Upper lobe of left lung (tissue), 6 donors: ENCODE results near the gene BRD1. TPM values are rescaled to one million over a fixed set of nuclear protein-coding genes. Genes with fewer than 3 reads are reported as not detected.

Experiments used
- ATAC-seq, 2 donors: fragments of 200-7000 bp; cut with Tn5 transposase; one replicate each; pipeline ENCODE4 v1.9.1; 2022; ENCODE audit warnings: mild to moderate bottlenecking in 2 of 2, moderate library complexity in 2 of 2; ENCODE audit not compliant: low FRiP score in 2 of 2
- DNase-seq, 2 donors: peaks; one replicate each; pipeline ENCODE4 v3.0.0-alpha.2; 2019 to 2020
- H3K27ac ChIP-seq, 4 donors: fragments of 200-600 bp; sonication (generic); one replicate each; pipeline ENCODE4 v1.5.1; 2016 to 2019
- H3K27me3 ChIP-seq, 4 donors: fragments of 200-600 bp; sonication (generic); one replicate each; pipeline ENCODE4 v1.5.1; 2017 to 2019
- H3K36me3 ChIP-seq, 4 donors: fragments of 200-600 bp; sonication (generic); one replicate each; pipeline ENCODE4 v1.5.1; 2016 to 2019
- H3K4me1 ChIP-seq, 4 donors: fragments of 200-600 bp; sonication (generic); one replicate each; pipeline ENCODE4 v1.5.1; 2018 to 2019
- H3K4me3 ChIP-seq, 4 donors: fragments of 200-600 bp; sonication (generic); one replicate each; pipeline ENCODE4 v1.5.1; 2017 to 2019; ENCODE audit warnings: mild to moderate bottlenecking in 2 of 4, moderate library complexity in 1 of 4
- H3K9me3 ChIP-seq, 4 donors: fragments of 200-600 bp; sonication (generic); one replicate each; pipeline ENCODE4 v1.5.1; 2018 to 2019
- EP300 ChIP-seq, 4 donors: sonication (generic); formaldehyde crosslinking; IDR thresholded peaks; one replicate each; pipeline ENCODE4 v1.5.1; 2017; ENCODE audit warnings: antibody characterized with exemption in 4 of 4, control low read depth in 2 of 4
- POLR2A ChIP-seq, 4 donors: fragments of 450-650 bp; IDR thresholded peaks; one replicate each; pipeline ENCODE4 v1.5.1; 2016 to 2017; ENCODE audit warnings: antibody characterized with exemption in 4 of 4, mild to moderate bottlenecking in 2 of 4
- POLR2AphosphoS5 ChIP-seq, 2 donors: sonication (generic); formaldehyde crosslinking; IDR thresholded peaks; one replicate each; pipeline ENCODE4 v1.5.1; 2017; ENCODE audit warnings: antibody characterized with exemption in 2 of 2
- whole genome bisulfite sequencing, 2 donors: methylation state at CpG; one replicate each; pipeline ENCODE4 v1.1.5; 2017 to 2018; 5-methylcytosine and 5-hydroxymethylcytosine counted together
- total RNA-seq, 6 donors: library from RNA; depleted of rRNA in 4 of 6; stranded (reverse); fragments of >200 nt in 4 of 6; gene quantifications; one replicate each; pipeline versions ENCODE4 v1.1.0 to v1.2.1, GENCODE V29; 2016 to 2021
- TF ChIP-seq, protein P1 (sequence below), 6 experiments: fragments of 450-650 bp in 4 of 6; fragments of 200-600 bp in 2 of 6; sonication (generic) in 2 of 6; IDR thresholded peaks; one replicate each; pipeline ENCODE4 v1.5.1; 2016 to 2019; ENCODE audit warnings: antibody characterized with exemption in 6 of 6
- donor health status: DM: no; HTN: no; CAD: no; lungs with moderate emphysema.
- donor health status: DM: no; HTN: yes; CAD: no; lungs with severe emphysema.

The BRD1 gene
- total RNA-seq, 6 donors from 2014 or later: 38.9 to 141 (median 43.0) TPM

DNA sequence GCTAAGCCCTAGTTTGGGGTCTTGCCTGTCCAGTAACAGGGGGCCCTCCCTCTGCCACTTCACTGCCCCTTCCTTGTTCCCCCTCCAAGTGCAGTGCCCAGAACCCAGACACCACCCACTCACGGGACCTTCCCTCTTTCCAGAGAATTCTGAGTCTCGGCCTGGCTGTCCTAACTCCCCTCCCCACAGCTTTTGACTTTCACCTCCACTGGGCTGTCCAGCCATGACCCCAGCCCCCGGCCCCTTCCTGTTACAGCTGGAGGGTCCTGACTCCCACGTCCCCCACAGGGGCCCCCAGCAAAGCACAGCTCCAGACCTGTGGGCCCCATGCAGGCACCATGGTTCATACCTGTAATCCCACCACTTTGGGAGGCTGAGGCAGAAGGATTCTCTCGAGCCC is 71.5 kb downstream of the BRD1 start:
- DNase-seq (peak in 1 of 2 donors; percentile 7), ATAC-seq (no peak)
- H3K9me3 ChIP-seq: no peaks in the 10 kb centered on the region
- TF ChIP-seq, protein P1, sequence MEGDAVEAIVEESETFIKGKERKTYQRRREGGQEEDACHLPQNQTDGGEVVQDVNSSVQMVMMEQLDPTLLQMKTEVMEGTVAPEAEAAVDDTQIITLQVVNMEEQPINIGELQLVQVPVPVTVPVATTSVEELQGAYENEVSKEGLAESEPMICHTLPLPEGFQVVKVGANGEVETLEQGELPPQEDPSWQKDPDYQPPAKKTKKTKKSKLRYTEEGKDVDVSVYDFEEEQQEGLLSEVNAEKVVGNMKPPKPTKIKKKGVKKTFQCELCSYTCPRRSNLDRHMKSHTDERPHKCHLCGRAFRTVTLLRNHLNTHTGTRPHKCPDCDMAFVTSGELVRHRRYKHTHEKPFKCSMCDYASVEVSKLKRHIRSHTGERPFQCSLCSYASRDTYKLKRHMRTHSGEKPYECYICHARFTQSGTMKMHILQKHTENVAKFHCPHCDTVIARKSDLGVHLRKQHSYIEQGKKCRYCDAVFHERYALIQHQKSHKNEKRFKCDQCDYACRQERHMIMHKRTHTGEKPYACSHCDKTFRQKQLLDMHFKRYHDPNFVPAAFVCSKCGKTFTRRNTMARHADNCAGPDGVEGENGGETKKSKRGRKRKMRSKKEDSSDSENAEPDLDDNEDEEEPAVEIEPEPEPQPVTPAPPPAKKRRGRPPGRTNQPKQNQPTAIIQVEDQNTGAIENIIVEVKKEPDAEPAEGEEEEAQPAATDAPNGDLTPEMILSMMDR (IDR thresholded peaks at IDR 0.05): no peak
- TF ChIP-seq POLR2AphosphoS5 (IDR thresholded peaks at IDR 0.05): no peak
- no peaks in the 10 kb centered on the region for H3K36me3 ChIP-seq
- H3K27ac ChIP-seq: no peak overlapping the region
- H3K4me1 ChIP-seq: peaks cover 0 to 3% (median 0%) of the 10 kb centered on the region in 4 donors
- H3K4me3 ChIP-seq: no peak overlapping the region
- no peaks in the 10 kb centered on the region for H3K27me3 ChIP-seq
- WGBS, 2 donors: 73 to 81% methylated on average over 5 of the region's 5 CpGs

DNA sequence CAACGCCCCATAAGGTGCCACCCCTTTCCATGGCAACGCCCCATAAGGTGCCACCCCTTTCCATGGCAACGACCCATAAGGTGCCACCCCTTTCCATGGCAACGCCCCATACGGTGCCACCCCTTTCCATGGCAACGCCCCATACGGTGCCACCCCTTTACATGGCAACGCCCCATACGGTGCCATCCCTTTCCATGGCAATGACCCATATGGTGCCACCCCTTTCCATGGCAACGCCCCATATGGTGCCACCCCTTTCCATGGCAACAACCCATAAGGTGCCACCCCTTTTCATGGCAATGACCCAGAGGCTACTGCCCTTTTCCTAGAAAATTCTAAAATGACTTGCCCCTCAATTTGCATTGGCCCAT is 72.1 kb downstream of the BRD1 start:
- Histone ChIP-seq H3K36me3 (no peaks in the 10 kb centered on the region), H3K4me1 (no peaks in the 10 kb centered on the region), H3K9me3 (no peaks in the 10 kb centered on the region), H3K4me3 (no peak overlapping the region), H3K27me3 (no peaks in the 10 kb centered on the region), H3K27ac (no peak overlapping the region)
- TF ChIP-seq POLR2AphosphoS5 (IDR thresholded peaks at IDR 0.05) (no peak), POLR2A (IDR thresholded peaks at IDR 0.05) (no peak), EP300 (IDR thresholded peaks at IDR 0.05) (no peak)
- TF ChIP-seq, protein P1 (IDR thresholded peaks at IDR 0.05): no peak
- no peak for ATAC-seq
- no peak for DNase-seq
- 82 to 88% methylated on average over 10 of the region's 10 CpGs for WGBS, 2 donors

DNA sequence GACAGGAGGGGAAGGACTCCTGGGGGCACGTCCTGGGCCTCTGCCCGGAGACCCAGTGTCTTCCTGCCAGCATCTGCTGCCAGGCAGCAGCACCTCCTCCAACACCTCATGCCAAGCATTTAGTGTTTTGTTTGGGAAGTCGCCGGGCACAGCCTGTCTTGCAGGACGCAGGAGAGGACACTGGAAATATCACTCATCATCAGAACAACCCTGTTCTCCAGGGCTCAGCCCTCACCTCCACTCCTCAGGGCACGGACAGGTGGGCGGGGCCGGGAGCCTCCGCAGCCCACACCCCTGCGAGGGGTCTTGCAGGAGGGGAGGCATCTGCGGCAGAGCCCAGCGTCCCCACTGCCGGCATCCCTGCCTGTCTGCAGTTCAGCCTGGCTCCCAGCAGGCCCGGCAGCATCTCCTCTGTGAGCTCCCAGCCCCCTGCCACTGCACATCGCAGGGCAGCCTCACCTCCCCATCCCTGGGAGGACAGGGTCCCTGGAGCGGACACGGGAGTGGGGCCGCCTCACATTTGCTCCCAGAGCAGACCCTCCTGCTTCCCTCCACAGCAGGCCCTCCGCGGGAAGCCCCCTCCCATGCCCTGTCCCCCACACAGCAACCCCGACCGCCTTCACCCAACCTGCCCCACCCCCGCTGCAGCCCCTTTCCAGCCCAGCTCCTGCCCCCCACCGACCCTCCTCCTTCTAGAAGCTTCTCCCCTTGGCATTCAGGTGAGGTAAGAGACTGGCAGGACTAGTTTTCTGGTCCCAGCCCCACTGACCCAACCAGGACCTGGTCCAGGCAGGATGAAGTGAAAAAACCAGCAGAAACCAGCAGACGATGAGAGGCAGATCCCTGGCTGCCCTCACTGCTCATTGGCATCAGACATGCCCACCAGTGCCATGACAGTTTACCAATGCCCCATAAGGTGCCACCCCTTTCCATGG is 72.7 kb downstream of the BRD1 start:
- ATAC-seq (no peak), DNase-seq (peak; percentile 16 to 79)
- Histone ChIP-seq H3K4me3 (no peak overlapping the region), H3K27me3 (no peaks in the 10 kb centered on the region), H3K27ac (no peak overlapping the region), H3K36me3 (no peaks in the 10 kb centered on the region), H3K9me3 (no peaks in the 10 kb centered on the region), H3K4me1 (no peaks in the 10 kb centered on the region)
- WGBS, 2 donors: 47 to 70% methylated on average over 19 to 23 of the region's 25 CpGs
- TF ChIP-seq POLR2AphosphoS5 (IDR thresholded peaks at IDR 0.05) (no peak), POLR2A (IDR thresholded peaks at IDR 0.05) (no peak), EP300 (IDR thresholded peaks at IDR 0.05) (no peak)
- TF ChIP-seq, protein P1 (IDR thresholded peaks at IDR 0.05): no peak

DNA sequence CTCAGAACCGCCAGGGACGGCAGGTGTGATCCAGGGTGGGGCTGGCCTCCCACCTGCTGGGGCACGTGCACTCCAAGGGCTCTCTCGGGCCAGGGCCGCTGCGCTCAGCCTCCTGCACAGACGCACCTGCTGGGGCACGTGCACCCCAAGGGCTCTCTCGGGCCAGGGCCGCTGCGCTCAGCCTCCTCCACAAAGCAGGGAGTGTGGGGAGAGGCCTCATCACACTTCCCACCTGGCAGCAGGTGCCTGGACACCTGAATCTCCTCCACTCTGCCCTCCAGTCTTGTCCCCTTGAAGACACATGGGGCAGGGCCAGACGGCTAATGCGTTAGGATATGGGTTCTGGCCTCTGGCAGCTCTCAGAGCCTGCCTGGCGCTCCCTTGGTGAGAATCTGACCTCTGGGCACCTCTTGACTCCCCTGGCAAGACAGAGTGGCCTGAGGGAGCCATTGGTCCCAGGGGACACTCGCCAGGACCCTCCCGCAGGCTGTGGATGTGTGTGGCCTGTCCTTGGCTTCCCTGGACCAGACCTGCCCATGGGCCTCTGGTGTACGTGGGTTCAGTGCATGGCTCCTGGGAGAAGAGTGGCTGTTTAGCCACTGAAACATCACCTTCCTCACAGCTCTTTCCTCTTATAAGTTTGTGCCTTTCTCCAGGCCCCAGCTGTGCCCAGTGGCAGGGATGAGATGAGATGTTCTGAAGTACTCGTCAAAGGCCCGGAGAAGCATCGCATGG is 73.5 kb downstream of the BRD1 start:
- ATAC-seq: no peak
- H3K36me3 ChIP-seq: no peaks in the 10 kb centered on the region
- peak; percentile 6 to 77 for DNase-seq
- H3K9me3 ChIP-seq: no peaks in the 10 kb centered on the region
- WGBS, 2 donors: 74 to 84% methylated on average over 5 to 19 of the region's 20 CpGs
- TF ChIP-seq EP300 (IDR thresholded peaks at IDR 0.05) (no peak), POLR2A (IDR thresholded peaks at IDR 0.05) (no peak), POLR2AphosphoS5 (IDR thresholded peaks at IDR 0.05) (no peak)
- TF ChIP-seq, protein P1 (IDR thresholded peaks at IDR 0.05): no peak
- H3K4me3 ChIP-seq: no peak overlapping the region
- no peaks in the 10 kb centered on the region for H3K27me3 ChIP-seq
- no peaks in the 10 kb centered on the region for H3K4me1 ChIP-seq
- no peak overlapping the region for H3K27ac ChIP-seq
